Hepatocyte (in vitro differentiated cells): ENCODE results near the gene SPRYD7. TPM values are rescaled to one million over a fixed set of nuclear protein-coding genes. Genes with fewer than 3 reads are reported as not detected.

ENCODE experiments used
- DNase-seq: peaks from one replicate; pipeline ENCODE4 v3.0.0-alpha.2; 2016; ENCODE audit warnings: low spot score
- H2AFZ ChIP-seq: fragments of 200-600 bp; sonication (generic); 2 replicates; pipeline ENCODE4 v1.6.0; 2016; ENCODE audit warnings: antibody characterized with exemption, mild to moderate bottlenecking
- H3K27ac ChIP-seq: fragments of 200-600 bp; sonication (generic); 2 replicates; pipeline ENCODE4 v1.5.1; 2016; ENCODE audit warnings: mild to moderate bottlenecking
- H3K27me3 ChIP-seq: fragments of 200-600 bp; sonication (generic); 2 replicates; pipeline ENCODE4 v1.6.1; 2016
- H3K36me3 ChIP-seq: fragments of 200-600 bp; sonication (generic); replicated peaks from 2 replicates; pipeline ENCODE4 v1.5.1; 2016; ENCODE audit warnings: low read depth; ENCODE audit not compliant: insufficient read depth
- H3K4me1 ChIP-seq: fragments of 200-600 bp; sonication (generic); 2 replicates; pipeline ENCODE4 v1.5.1; 2016; ENCODE audit warnings: mild to moderate bottlenecking, moderate library complexity; ENCODE audit not compliant: insufficient read depth
- H3K4me2 ChIP-seq: fragments of 200-600 bp; sonication (generic); 2 replicates; pipeline ENCODE4 v1.6.0; 2016
- H3K4me3 ChIP-seq: fragments of 200-600 bp; sonication (generic); 2 replicates; pipeline ENCODE4 v1.5.1; 2016; ENCODE audit warnings: mild to moderate bottlenecking
- H3K79me2 ChIP-seq: fragments of 200-600 bp; sonication (generic); 2 replicates; pipeline ENCODE4 v1.6.0; 2017; ENCODE audit warnings: mild to moderate bottlenecking
- H3K9me2 ChIP-seq: fragments of 200-600 bp; sonication (generic); replicated peaks from 2 replicates; pipeline ENCODE4 v1.6.0; 2017; ENCODE audit warnings: mild to moderate bottlenecking; ENCODE audit not compliant: insufficient read depth
- H3K9me3 ChIP-seq: fragments of 200-600 bp; sonication (generic); 2 replicates; pipeline ENCODE4 v1.5.1; 2016; ENCODE audit warnings: low read depth, mild to moderate bottlenecking
- H4K20me1 ChIP-seq: fragments of 200-600 bp; sonication (generic); 2 replicates; pipeline ENCODE4 v1.6.0; 2016; ENCODE audit warnings: mild to moderate bottlenecking; ENCODE audit not compliant: insufficient read depth, poor library complexity, severe bottlenecking
- EZH2 ChIP-seq: fragments of 200-600 bp; sonication (generic); IDR thresholded peaks from 2 replicates; pipeline ENCODE4 v1.6.1; 2016; ENCODE audit warnings: antibody characterized with exemption, mild to moderate bottlenecking, borderline replicate concordance
- EZH2phosphoT487 ChIP-seq: fragments of 200-600 bp; sonication (generic); IDR thresholded peaks from one replicate; pipeline ENCODE4 v1.6.1; 2018; ENCODE audit warnings: antibody characterized with exemption, mild to moderate bottlenecking, low read depth, moderate library complexity; ENCODE audit not compliant: unreplicated experiment, severe bottlenecking
- WGBS: methylation state at CpG from one replicate; pipeline ENCODE4 v1.1.6; 2016; ENCODE audit warnings: low lambda C conversion rate; ENCODE audit errors: missing lambda C conversion rate; 5-methylcytosine and 5-hydroxymethylcytosine counted together
- polyA plus RNA-seq: library from polyadenylated mRNA; unstranded; fragments of >200 nt; fragmentation: Nextera tagmentation; extraction: Ambion mirVana; gene quantifications from 2 replicates; pipeline ENCODE4 v1.2.1, GENCODE V29; 2016
- total RNA-seq: library from RNA; depleted of rRNA; stranded (reverse); fragments of >200 nt; gene quantifications from 2 replicates; pipeline ENCODE4 v1.2.3, GENCODE V29; 2014
- TF ChIP-seq, protein P1 (sequence below): fragments of 200-600 bp; sonication (generic); IDR thresholded peaks from 2 replicates; pipeline ENCODE4 v1.5.1; 2016; ENCODE audit warnings: antibody characterized with exemption, mild to moderate bottlenecking; ENCODE audit not compliant: poor library complexity

The SPRYD7 gene
- total and polyA plus RNA-seq, 2 experiments from 2014 or later: 10.3 to 15.9 TPM

GRCh38 chr13:49977992-49978391 lies 41.9 kb upstream of the SPRYD7 start:
- Histone ChIP-seq H3K9me2 (no peaks in the 10 kb centered on the region), H3K9me3 (no peaks in the 10 kb centered on the region), H3K4me1 (no peaks in the 10 kb centered on the region), H3K79me2 (no peaks in the 10 kb centered on the region), H3K27me3 (no peaks in the 10 kb centered on the region), H4K20me1 (no peaks in the 10 kb centered on the region), H3K27ac (no peak overlapping the region), H3K36me3 (no peaks in the 10 kb centered on the region), H3K4me2 (no peak overlapping the region), H3K4me3 (no peak overlapping the region), H2AFZ (no peak overlapping the region)
- 87% methylated on average over 3 of the region's 3 CpGs for WGBS
- TF ChIP-seq EZH2phosphoT487 (no peak), EZH2 (no peak)
- TF ChIP-seq, protein P1, sequence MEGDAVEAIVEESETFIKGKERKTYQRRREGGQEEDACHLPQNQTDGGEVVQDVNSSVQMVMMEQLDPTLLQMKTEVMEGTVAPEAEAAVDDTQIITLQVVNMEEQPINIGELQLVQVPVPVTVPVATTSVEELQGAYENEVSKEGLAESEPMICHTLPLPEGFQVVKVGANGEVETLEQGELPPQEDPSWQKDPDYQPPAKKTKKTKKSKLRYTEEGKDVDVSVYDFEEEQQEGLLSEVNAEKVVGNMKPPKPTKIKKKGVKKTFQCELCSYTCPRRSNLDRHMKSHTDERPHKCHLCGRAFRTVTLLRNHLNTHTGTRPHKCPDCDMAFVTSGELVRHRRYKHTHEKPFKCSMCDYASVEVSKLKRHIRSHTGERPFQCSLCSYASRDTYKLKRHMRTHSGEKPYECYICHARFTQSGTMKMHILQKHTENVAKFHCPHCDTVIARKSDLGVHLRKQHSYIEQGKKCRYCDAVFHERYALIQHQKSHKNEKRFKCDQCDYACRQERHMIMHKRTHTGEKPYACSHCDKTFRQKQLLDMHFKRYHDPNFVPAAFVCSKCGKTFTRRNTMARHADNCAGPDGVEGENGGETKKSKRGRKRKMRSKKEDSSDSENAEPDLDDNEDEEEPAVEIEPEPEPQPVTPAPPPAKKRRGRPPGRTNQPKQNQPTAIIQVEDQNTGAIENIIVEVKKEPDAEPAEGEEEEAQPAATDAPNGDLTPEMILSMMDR: no peak
- no peak for DNase-seq

DNA sequence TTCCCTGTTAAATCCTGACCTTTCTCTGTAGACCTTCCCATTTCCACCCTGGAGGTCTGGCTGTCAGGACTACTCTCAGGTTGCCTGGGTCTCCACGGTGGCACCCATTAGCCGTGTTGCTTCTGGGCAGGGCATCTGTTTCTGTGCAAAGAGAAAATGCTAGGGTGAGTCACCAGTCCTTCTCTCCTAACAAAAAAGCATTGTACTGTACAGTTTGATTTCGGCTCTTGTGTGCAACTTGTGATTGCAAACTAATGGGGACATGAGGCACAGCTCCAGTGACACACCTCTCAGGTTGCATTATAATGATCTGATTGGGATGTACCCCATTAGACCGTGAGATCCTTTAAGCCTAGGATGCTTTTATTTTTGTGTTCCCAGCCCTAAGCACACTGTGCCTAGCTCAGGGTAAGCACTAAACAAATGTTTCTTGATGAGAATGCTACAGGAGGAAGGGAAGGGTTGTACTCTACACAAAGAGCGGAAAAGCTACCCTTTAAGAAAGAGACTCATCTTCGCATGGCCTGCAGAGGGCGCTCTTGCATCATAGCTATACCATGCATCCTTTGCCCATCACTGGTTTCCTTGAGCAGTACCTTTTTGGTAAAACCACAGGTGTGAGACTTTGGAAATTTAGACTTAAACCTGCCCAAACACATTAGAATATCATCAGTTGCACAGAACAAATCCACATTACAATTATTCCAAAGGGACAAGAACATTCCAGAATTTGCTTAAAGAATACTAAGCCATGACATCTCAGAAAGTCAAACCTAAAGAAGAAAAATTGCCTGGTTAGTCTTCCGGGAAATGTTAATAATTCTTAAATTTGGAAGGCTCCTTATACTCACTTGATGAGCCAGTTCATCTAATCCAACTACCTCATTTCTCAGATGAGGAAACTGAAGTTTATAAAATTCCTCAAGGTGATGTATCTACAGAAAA lies 40.4 kb upstream of the SPRYD7 start:
- 52% methylated on average over 8 of the region's 8 CpGs for whole genome bisulfite sequencing
- Histone ChIP-seq H3K4me1 (no peaks in the 10 kb centered on the region), H3K27me3 (no peaks in the 10 kb centered on the region), H3K4me2 (no peak overlapping the region), H3K9me2 (no peaks in the 10 kb centered on the region), H4K20me1 (no peaks in the 10 kb centered on the region), H2AFZ (no peak overlapping the region), H3K9me3 (no peaks in the 10 kb centered on the region), H3K4me3 (no peak overlapping the region), H3K27ac (no peak overlapping the region), H3K36me3 (no peaks in the 10 kb centered on the region), H3K79me2 (no peaks in the 10 kb centered on the region)
- peak; percentile 90 for DNase-seq
- TF ChIP-seq EZH2phosphoT487 (no peak), EZH2 (no peak)
- TF ChIP-seq, protein P1: peak; percentile 88

- 90% methylated on average over 1 of the region's 1 CpG for WGBS
- TF ChIP-seq, protein P1: no peak
- TF ChIP-seq EZH2: no peak
- TF ChIP-seq EZH2phosphoT487: no peak
- Histone ChIP-seq H2AFZ (no peak overlapping the region), H3K9me2 (no peaks in the 10 kb centered on the region), H3K79me2 (no peaks in the 10 kb centered on the region), H3K27ac (no peak overlapping the region), H3K9me3 (no peaks in the 10 kb centered on the region), H3K4me1 (no peaks in the 10 kb centered on the region), H3K4me2 (no peak overlapping the region), H3K27me3 (no peaks in the 10 kb centered on the region), H3K4me3 (no peak overlapping the region), H3K36me3 (no peaks in the 10 kb centered on the region), H4K20me1 (no peaks in the 10 kb centered on the region)
- no peak for DNase-seq
These were observed 39.7 kb upstream of the SPRYD7 start for GRCh38 chr13:49975826-49976225.
